HG03378 (cell line): ENCODE results near the gene SLIRP.
"Not testable (repeated sequence)": the region's sequence is repeated elsewhere in the genome, so short reads cannot be mapped to it uniquely, and the experiment has no call there.

Experiments used
- ATAC-seq: cut with Tn5 transposase; IDR thresholded peaks from one replicate; pipeline ENCODE4 v1.9.1; 2021; ENCODE audit warnings: mild to moderate bottlenecking, moderate library complexity; ENCODE audit not compliant: unreplicated experiment

SLIRP gene

GRCh38 chr14:77741438-77741837, 33.5 kb downstream of the SLIRP start:
- ATAC-seq = no peak

GRCh38 chr14:77746064-77746702, 38.3 kb downstream of the SLIRP start:
- ATAC-seq = no peak

- not testable (repeated sequence) for ATAC-seq
These were observed 39.5 kb downstream of the SLIRP start for GRCh38 chr14:77747425-77747824.

- no peak for ATAC-seq
These were observed 44.4 kb downstream of the SLIRP start for GRCh38 chr14:77752266-77752665.

GRCh38 chr14:77752799-77753516, 45.1 kb downstream of the SLIRP start:
- ATAC-seq = no peak

GRCh38 chr14:77760381-77761204, 52.7 kb downstream of the SLIRP start, which contains the start of gene SNW1:
Gene SNW1 (minus strand): TSS chr14:77761156. CDS start chr14:77761127, 29 bp downstream.
- peak; percentile 42 for ATAC-seq

GRCh38 chr14:77761205-77761931, 53.5 kb downstream of the SLIRP start:
- ATAC-seq = peak; percentile 96

GRCh38 chr14:77763316-77763715, 55.4 kb downstream of the SLIRP start:
- ATAC-seq = no peak

GRCh38 chr14:77763978-77764377, 56.1 kb downstream of the SLIRP start:
- ATAC-seq = no peak
